WTC11 (cell line): ENCODE results near the gene TBXT. TPM values are rescaled to one million over a fixed set of nuclear protein-coding genes. Genes with fewer than 3 reads are reported as not detected.

Experiments used
- ATAC-seq: fragments of 200-7000 bp; cut with Tn5 transposase; 2 replicates; pipeline ENCODE4 v1.10.0; 2021; ENCODE audit warnings: mild to moderate bottlenecking, moderate library complexity
- CTCF ChIA-PET: fragments of 300-600 bp; sonication (Branson Sonifier 250); formaldehyde crosslinking; loops from one replicate; lab custom pipeline; 2021; ENCODE audit warnings: antibody characterized with exemption; lab: Charles Lee
- POLR2A ChIA-PET: fragments of 350-600 bp; sonication (Branson Sonifier 250); formaldehyde crosslinking; loops from one replicate; lab custom pipeline; 2021; ENCODE audit warnings: antibody characterized with exemption; lab: Charles Lee
- DNase-seq: peaks from one replicate; pipeline ENCODE4 v3.0.0; 2021; ENCODE audit warnings: low spot score
- H3K27ac Mint-ChIP-seq: 2 replicates; pipeline ENCODE4 v1.8.0; 2021; ENCODE audit warnings: mixed read lengths
- H3K27me3 Mint-ChIP-seq: 2 replicates; pipeline ENCODE4 v1.8.0; 2021; ENCODE audit warnings: low read depth, mild to moderate bottlenecking, moderate library complexity, mixed read lengths
- H3K36me3 Mint-ChIP-seq: 2 replicates; pipeline ENCODE4 v1.8.0; 2021; ENCODE audit warnings: mixed read lengths
- H3K4me1 Mint-ChIP-seq: 2 replicates; pipeline ENCODE4 v1.8.0; 2022; ENCODE audit warnings: mixed read lengths
- H3K4me3 Mint-ChIP-seq: 2 replicates; pipeline ENCODE4 v1.8.0; 2021; ENCODE audit warnings: mild to moderate bottlenecking, moderate library complexity, mixed read lengths
- H3K9me3 Mint-ChIP-seq: 2 replicates; pipeline ENCODE4 v1.8.0; 2021; ENCODE audit warnings: mixed read lengths
- ATF1 ChIP-seq: sonication (generic); formaldehyde crosslinking; IDR thresholded peaks from 2 replicates; pipeline ENCODE4 v1.8.1; 2023; ENCODE audit warnings: mild to moderate bottlenecking, moderate library complexity, missing genetic modification reagents
- CBFB ChIP-seq: sonication (generic); formaldehyde crosslinking; IDR thresholded peaks from 2 replicates; pipeline ENCODE4 v1.8.1; 2022; ENCODE audit warnings: mild to moderate bottlenecking, low read depth, missing genetic modification reagents
- EMX1 ChIP-seq: fragments of 250-450 bp; sonication (Bioruptor Pico); IDR thresholded peaks from 2 replicates; pipeline ENCODE4 v1.8.0; 2021; ENCODE audit warnings: mild to moderate bottlenecking
- FOXK1 ChIP-seq: sonication (generic); formaldehyde crosslinking; IDR thresholded peaks from 2 replicates; pipeline ENCODE4 v1.8.0; 2022; ENCODE audit warnings: mild to moderate bottlenecking, moderate library complexity, missing genetic modification reagents
- GRHL2 ChIP-seq: fragments of 250-450 bp; sonication (Bioruptor Pico); IDR thresholded peaks from 2 replicates; pipeline ENCODE4 v1.8.0; 2022; ENCODE audit warnings: mild to moderate bottlenecking, moderate library complexity; ENCODE audit not compliant: insufficient replicate concordance, severe bottlenecking
- HMGA2 ChIP-seq: fragments of 250-450 bp; sonication (Bioruptor Pico); IDR thresholded peaks from 2 replicates; pipeline ENCODE4 v1.4.0; 2021; ENCODE audit warnings: mild to moderate bottlenecking, moderate library complexity
- JAZF1 ChIP-seq: fragments of 250-450 bp; sonication (Bioruptor Pico); IDR thresholded peaks from 2 replicates; pipeline ENCODE4 v1.9.0; 2021; ENCODE audit warnings: moderate library complexity, mild to moderate bottlenecking, inconsistent platforms
- MYBL2 ChIP-seq: sonication (generic); formaldehyde crosslinking; IDR thresholded peaks from 2 replicates; pipeline ENCODE4 v1.8.1; 2023; ENCODE audit warnings: mild to moderate bottlenecking, moderate library complexity, missing genetic modification reagents
- NFATC4 ChIP-seq: fragments of 250-450 bp; sonication (Bioruptor Pico); IDR thresholded peaks from 2 replicates; pipeline ENCODE4 v1.9.0; 2021; ENCODE audit warnings: mild to moderate bottlenecking
- RELA ChIP-seq: sonication (generic); formaldehyde crosslinking; IDR thresholded peaks from 2 replicates; pipeline ENCODE4 v1.8.1; 2022; ENCODE audit warnings: missing genetic modification reagents, mild to moderate bottlenecking, borderline replicate concordance
- RORB ChIP-seq: fragments of 250-450 bp; sonication (Bioruptor Pico); IDR thresholded peaks from 2 replicates; pipeline ENCODE4 v1.9.0; 2021; ENCODE audit warnings: mild to moderate bottlenecking
- TEAD4 ChIP-seq: sonication (generic); formaldehyde crosslinking; IDR thresholded peaks from 2 replicates; pipeline ENCODE4 v1.8.0; 2022; ENCODE audit warnings: mild to moderate bottlenecking, missing genetic modification reagents
- ZNF121 ChIP-seq: sonication (generic); formaldehyde crosslinking; IDR thresholded peaks from 2 replicates; pipeline ENCODE4 v1.8.0; 2023; ENCODE audit warnings: missing genetic modification reagents
- ZNF263 ChIP-seq: sonication (generic); formaldehyde crosslinking; IDR thresholded peaks from 2 replicates; pipeline ENCODE4 v1.8.1; 2022; ENCODE audit warnings: low read depth, mild to moderate bottlenecking, moderate library complexity, missing genetic modification reagents
- ZNF416 ChIP-seq: fragments of 250-450 bp; sonication (Bioruptor Pico); IDR thresholded peaks from 2 replicates; pipeline ENCODE4 v1.9.0; 2021; ENCODE audit warnings: mild to moderate bottlenecking, inconsistent platforms
- total RNA-seq: library from RNA; stranded (reverse); gene quantifications from 3 replicates; pipeline ENCODE4 v1.2.3, GENCODE V29; 2021
- TF ChIP-seq, protein P1 (sequence below): fragments of 250-450 bp; sonication (Bioruptor Pico); IDR thresholded peaks from 2 replicates; pipeline ENCODE4 v1.9.0; 2021; ENCODE audit warnings: mild to moderate bottlenecking
- TF ChIP-seq, protein P2 (sequence below): sonication (generic); formaldehyde crosslinking; IDR thresholded peaks from 2 replicates; pipeline ENCODE4 v1.8.0; 2022; ENCODE audit warnings: missing genetic modification reagents
- TF ChIP-seq, protein P3 (sequence below): fragments of 250-450 bp; sonication (Bioruptor Pico); IDR thresholded peaks from 2 replicates; pipeline ENCODE4 v1.9.0; 2021; ENCODE audit warnings: mild to moderate bottlenecking
- TF ChIP-seq, protein P4 (sequence below): sonication (generic); formaldehyde crosslinking; IDR thresholded peaks from 2 replicates; pipeline ENCODE4 v1.8.0; 2022; ENCODE audit warnings: mild to moderate bottlenecking, missing genetic modification reagents
- TF ChIP-seq, protein P5 (sequence below): sonication (generic); formaldehyde crosslinking; IDR thresholded peaks from 2 replicates; pipeline ENCODE4 v1.8.1; 2023; ENCODE audit warnings: mild to moderate bottlenecking, missing genetic modification reagents, moderate library complexity
- TF ChIP-seq, protein P6 (sequence below): fragments of 250-450 bp; sonication (Bioruptor Pico); IDR thresholded peaks from 2 replicates; pipeline ENCODE4 v1.9.0; 2021; ENCODE audit warnings: mild to moderate bottlenecking, borderline replicate concordance

The TBXT gene
- total RNA-seq, 1 experiment from 2014 or later = 0.15 TPM

DNA sequence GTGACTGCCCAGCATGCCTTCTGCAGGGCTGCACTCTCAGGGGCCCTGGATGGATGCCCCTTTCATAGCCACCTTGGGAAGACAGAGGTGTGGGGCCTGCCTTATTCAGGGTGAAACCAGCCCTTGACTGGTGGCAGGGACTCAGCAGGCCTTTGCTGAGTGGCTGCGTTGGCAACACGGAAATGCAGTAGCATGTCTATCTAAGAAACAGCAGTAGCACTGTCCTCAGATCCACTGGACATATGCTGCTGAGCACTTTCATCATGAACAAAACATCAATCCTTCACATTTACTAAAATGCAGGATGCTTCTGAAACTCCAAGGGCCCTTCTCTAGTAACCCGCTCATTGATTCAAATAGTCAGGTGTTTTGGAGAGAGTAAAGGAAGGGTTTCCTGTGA, 4.9 kb upstream of the TBXT start:
- H3K9me3 Mint-ChIP-seq = no peaks in the 10 kb centered on the region
- no peak overlapping the region for H3K27ac Mint-ChIP-seq
- POLR2A ChIA-PET = no interaction called here
- H3K4me3 Mint-ChIP-seq = no peak overlapping the region
- peaks cover 18% of the 10 kb centered on the region for H3K27me3 Mint-ChIP-seq
- ATAC-seq = no peak
- CTCF ChIA-PET = interaction anchor here (0.7 to 1.4 kb wide), 6 partner anchors 9 to 135 kb away, joined by 3 to 5 read pairs (median 4); partner anchors contain the start of gene PRR18
- no peak for TF ChIP-seq NFATC4
- TF ChIP-seq, protein P1, sequence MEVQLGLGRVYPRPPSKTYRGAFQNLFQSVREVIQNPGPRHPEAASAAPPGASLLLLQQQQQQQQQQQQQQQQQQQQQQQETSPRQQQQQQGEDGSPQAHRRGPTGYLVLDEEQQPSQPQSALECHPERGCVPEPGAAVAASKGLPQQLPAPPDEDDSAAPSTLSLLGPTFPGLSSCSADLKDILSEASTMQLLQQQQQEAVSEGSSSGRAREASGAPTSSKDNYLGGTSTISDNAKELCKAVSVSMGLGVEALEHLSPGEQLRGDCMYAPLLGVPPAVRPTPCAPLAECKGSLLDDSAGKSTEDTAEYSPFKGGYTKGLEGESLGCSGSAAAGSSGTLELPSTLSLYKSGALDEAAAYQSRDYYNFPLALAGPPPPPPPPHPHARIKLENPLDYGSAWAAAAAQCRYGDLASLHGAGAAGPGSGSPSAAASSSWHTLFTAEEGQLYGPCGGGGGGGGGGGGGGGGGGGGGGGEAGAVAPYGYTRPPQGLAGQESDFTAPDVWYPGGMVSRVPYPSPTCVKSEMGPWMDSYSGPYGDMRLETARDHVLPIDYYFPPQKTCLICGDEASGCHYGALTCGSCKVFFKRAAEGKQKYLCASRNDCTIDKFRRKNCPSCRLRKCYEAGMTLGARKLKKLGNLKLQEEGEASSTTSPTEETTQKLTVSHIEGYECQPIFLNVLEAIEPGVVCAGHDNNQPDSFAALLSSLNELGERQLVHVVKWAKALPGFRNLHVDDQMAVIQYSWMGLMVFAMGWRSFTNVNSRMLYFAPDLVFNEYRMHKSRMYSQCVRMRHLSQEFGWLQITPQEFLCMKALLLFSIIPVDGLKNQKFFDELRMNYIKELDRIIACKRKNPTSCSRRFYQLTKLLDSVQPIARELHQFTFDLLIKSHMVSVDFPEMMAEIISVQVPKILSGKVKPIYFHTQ (CRISPR knock-in tag) = no peak
- TF ChIP-seq RELA = no peak
- no peak for TF ChIP-seq ZNF121 (CRISPR knock-in tag)
- no peak for TF ChIP-seq HMGA2 (CRISPR knock-in tag)
- TF ChIP-seq, protein P2, sequence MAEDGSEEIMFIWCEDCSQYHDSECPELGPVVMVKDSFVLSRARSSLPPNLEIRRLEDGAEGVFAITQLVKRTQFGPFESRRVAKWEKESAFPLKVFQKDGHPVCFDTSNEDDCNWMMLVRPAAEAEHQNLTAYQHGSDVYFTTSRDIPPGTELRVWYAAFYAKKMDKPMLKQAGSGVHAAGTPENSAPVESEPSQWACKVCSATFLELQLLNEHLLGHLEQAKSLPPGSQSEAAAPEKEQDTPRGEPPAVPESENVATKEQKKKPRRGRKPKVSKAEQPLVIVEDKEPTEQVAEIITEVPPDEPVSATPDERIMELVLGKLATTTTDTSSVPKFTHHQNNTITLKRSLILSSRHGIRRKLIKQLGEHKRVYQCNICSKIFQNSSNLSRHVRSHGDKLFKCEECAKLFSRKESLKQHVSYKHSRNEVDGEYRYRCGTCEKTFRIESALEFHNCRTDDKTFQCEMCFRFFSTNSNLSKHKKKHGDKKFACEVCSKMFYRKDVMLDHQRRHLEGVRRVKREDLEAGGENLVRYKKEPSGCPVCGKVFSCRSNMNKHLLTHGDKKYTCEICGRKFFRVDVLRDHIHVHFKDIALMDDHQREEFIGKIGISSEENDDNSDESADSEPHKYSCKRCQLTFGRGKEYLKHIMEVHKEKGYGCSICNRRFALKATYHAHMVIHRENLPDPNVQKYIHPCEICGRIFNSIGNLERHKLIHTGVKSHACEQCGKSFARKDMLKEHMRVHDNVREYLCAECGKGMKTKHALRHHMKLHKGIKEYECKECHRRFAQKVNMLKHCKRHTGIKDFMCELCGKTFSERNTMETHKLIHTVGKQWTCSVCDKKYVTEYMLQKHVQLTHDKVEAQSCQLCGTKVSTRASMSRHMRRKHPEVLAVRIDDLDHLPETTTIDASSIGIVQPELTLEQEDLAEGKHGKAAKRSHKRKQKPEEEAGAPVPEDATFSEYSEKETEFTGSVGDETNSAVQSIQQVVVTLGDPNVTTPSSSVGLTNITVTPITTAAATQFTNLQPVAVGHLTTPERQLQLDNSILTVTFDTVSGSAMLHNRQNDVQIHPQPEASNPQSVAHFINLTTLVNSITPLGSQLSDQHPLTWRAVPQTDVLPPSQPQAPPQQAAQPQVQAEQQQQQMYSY (CRISPR knock-in tag) = no peak
- TF ChIP-seq ZNF263 (CRISPR knock-in tag) = no peak
- no peak for TF ChIP-seq CBFB (CRISPR knock-in tag)
- no peak for TF ChIP-seq RORB (CRISPR knock-in tag)
- TF ChIP-seq ZNF416 (CRISPR knock-in tag) = no peak
- TF ChIP-seq, protein P3, sequence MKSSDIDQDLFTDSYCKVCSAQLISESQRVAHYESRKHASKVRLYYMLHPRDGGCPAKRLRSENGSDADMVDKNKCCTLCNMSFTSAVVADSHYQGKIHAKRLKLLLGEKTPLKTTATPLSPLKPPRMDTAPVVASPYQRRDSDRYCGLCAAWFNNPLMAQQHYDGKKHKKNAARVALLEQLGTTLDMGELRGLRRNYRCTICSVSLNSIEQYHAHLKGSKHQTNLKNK = no peak
- no peak for TF ChIP-seq ATF1
- no peak for TF ChIP-seq TEAD4 (CRISPR knock-in tag)
- no peak for TF ChIP-seq MYBL2 (CRISPR knock-in tag)
- no peak for TF ChIP-seq GRHL2
- TF ChIP-seq FOXK1 (CRISPR knock-in tag) = no peak
- no peak for DNase-seq
- peaks cover 22% of the 10 kb centered on the region for H3K4me1 Mint-ChIP-seq
- no peaks in the 10 kb centered on the region for H3K36me3 Mint-ChIP-seq

DNA sequence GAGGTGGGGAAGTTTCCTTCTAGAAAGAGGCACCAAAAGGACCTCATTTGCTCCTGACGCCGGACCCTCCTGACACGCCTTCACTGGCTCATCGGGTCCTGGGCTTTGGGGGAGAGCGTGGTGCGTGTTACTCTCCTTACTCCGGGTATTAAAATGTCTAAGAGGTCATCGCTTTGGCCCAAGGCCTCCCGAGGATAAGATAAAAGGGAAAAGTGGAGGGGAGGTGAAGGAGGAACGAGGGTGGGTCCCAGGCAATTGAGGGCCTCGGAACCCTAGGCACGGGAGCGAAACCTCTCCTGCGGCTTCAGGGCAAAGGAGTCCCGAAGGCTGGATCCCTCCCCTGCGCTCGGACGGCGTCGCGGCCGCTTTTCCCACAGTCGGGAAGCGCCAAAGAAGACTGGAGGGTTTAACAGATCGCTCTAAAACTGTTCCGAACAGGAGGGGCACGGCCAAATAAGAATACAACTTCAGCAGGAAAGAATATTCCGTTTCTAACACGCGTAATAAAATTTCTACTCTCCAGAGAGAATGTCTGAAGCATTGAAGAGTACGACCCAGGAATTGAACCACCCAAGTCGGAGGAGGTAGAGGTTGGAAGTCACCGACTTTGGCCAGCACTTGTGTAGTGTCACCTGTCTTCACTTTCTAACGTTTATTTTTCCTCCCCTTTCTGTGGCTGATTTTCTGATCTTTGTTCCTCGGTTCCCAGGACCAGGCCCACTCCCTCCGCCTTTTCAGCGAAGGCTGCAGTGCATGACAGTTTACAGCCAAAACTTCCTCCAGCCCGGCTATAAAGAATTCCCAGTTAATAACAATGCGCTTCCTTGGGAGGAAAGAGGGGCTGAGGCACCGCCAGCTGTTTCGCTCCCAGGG, 2.1 kb upstream of the TBXT start:
- no peaks in the 10 kb centered on the region for H3K36me3 Mint-ChIP-seq
- POLR2A ChIA-PET = no interaction called here
- ATAC-seq (no peak), DNase-seq (peak; percentile 31)
- H3K27me3 Mint-ChIP-seq = peaks cover 31% of the 10 kb centered on the region
- no peak overlapping the region for H3K27ac Mint-ChIP-seq
- H3K9me3 Mint-ChIP-seq = no peaks in the 10 kb centered on the region
- CTCF ChIA-PET = no interaction called here
- peak overlapping the region; percentile 85 for H3K4me3 Mint-ChIP-seq
- peaks cover 35% of the 10 kb centered on the region for H3K4me1 Mint-ChIP-seq
- TF ChIP-seq NFATC4 (no peak), EMX1 (CRISPR knock-in tag) (no peak), JAZF1 (CRISPR knock-in tag) (no peak)
- TF ChIP-seq, protein P4, sequence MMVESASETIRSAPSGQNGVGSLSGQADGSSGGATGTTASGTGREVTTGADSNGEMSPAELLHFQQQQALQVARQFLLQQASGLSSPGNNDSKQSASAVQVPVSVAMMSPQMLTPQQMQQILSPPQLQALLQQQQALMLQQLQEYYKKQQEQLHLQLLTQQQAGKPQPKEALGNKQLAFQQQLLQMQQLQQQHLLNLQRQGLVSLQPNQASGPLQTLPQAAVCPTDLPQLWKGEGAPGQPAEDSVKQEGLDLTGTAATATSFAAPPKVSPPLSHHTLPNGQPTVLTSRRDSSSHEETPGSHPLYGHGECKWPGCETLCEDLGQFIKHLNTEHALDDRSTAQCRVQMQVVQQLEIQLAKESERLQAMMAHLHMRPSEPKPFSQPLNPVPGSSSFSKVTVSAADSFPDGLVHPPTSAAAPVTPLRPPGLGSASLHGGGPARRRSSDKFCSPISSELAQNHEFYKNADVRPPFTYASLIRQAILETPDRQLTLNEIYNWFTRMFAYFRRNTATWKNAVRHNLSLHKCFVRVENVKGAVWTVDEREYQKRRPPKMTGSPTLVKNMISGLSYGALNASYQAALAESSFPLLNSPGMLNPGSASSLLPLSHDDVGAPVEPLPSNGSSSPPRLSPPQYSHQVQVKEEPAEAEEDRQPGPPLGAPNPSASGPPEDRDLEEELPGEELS = no peak
- TF ChIP-seq, protein P5, sequence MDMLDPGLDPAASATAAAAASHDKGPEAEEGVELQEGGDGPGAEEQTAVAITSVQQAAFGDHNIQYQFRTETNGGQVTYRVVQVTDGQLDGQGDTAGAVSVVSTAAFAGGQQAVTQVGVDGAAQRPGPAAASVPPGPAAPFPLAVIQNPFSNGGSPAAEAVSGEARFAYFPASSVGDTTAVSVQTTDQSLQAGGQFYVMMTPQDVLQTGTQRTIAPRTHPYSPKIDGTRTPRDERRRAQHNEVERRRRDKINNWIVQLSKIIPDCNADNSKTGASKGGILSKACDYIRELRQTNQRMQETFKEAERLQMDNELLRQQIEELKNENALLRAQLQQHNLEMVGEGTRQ (CRISPR knock-in tag) = no peak
- TF ChIP-seq, protein P6, sequence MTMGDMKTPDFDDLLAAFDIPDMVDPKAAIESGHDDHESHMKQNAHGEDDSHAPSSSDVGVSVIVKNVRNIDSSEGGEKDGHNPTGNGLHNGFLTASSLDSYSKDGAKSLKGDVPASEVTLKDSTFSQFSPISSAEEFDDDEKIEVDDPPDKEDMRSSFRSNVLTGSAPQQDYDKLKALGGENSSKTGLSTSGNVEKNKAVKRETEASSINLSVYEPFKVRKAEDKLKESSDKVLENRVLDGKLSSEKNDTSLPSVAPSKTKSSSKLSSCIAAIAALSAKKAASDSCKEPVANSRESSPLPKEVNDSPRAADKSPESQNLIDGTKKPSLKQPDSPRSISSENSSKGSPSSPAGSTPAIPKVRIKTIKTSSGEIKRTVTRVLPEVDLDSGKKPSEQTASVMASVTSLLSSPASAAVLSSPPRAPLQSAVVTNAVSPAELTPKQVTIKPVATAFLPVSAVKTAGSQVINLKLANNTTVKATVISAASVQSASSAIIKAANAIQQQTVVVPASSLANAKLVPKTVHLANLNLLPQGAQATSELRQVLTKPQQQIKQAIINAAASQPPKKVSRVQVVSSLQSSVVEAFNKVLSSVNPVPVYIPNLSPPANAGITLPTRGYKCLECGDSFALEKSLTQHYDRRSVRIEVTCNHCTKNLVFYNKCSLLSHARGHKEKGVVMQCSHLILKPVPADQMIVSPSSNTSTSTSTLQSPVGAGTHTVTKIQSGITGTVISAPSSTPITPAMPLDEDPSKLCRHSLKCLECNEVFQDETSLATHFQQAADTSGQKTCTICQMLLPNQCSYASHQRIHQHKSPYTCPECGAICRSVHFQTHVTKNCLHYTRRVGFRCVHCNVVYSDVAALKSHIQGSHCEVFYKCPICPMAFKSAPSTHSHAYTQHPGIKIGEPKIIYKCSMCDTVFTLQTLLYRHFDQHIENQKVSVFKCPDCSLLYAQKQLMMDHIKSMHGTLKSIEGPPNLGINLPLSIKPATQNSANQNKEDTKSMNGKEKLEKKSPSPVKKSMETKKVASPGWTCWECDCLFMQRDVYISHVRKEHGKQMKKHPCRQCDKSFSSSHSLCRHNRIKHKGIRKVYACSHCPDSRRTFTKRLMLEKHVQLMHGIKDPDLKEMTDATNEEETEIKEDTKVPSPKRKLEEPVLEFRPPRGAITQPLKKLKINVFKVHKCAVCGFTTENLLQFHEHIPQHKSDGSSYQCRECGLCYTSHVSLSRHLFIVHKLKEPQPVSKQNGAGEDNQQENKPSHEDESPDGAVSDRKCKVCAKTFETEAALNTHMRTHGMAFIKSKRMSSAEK (CRISPR knock-in tag) = no peak
